Measurements from ENCODE around the gene TPM4. TPM values are rescaled to one million over a fixed set of nuclear protein-coding genes. Genes with fewer than 3 reads are reported as not detected.

The TPM4 gene
- total RNA-seq (2013) = 212 TPM
- 100 to 1,000 TPM; 144 to 170 (median 146) TPM for polyA plus RNA-seq
- 127 and 129 TPM in 2 replicates for polyA minus RNA-seq
- 203 to 528 (median 323) reads per million in 11 experiments for total RNA-seq

- Mint-ChIP-seq H3K4me3 (peak within 1 kb of the TSS; percentile 88 to 92), H3K27me3 (ENCODE audit: low read depth in 3 of 3) (peaks cover 0 to 3% (median 0%) of the 10 kb centered on the region in 3 donors), H3K9me3 (no peaks in the 10 kb centered on the region), H3K4me1 (peaks cover 53% of the 10 kb centered on the region), H3K27ac (peak within 1 kb of the TSS; percentile 96 to 100 (median 99)), H3K36me3 (peaks cover 10 to 24% of the 10 kb centered on the region in 2 donors)
- 0% methylated on average over 71 of the region's 101 CpGs for WGBS (ENCODE audit: insufficient coverage)
- Histone ChIP-seq H3K9ac (ENCODE audit: insufficient read depth, low read length, poor library complexity, severe bottlenecking) (peak within 1 kb of the TSS; percentile 96), H3K4me3 (replicated peaks in 1 of 3; ENCODE audit: low read depth in 2 of 3, low read length in 3 of 3) (peak within 1 kb of the TSS; percentile 84 to 97 (median 92)), H3K27me3 (ENCODE audit: control insufficient read depth in 2 of 2, insufficient read depth in 2 of 2, low read length in 2 of 2) (no peaks in the 10 kb centered on the region), H3K79me2 (ENCODE audit: insufficient read depth, low read length) (peaks cover 50% of the 10 kb centered on the region), H3K4me1 (ENCODE audit: control insufficient read depth in 1 of 2, insufficient read depth in 2 of 2, low read length in 2 of 2) (peaks cover 42 to 47% of the 10 kb centered on the region in 2 donors), H3K4me2 (replicated peaks; ENCODE audit: extremely low read depth, low read length, poor library complexity, severe bottlenecking) (peak within 1 kb of the TSS; percentile 83), H3K36me3 (replicated peaks in 1 of 2; ENCODE audit: control insufficient read depth in 1 of 2, insufficient read depth in 2 of 2, low read length in 2 of 2) (peaks cover 3 to 7% of the 10 kb centered on the region in 2 donors), H4K20me1 (ENCODE audit: insufficient read depth, low read length) (peaks cover 24% of the 10 kb centered on the region), H3K9me3 (replicated peaks in 1 of 2; ENCODE audit: control insufficient read depth in 1 of 2, insufficient read depth in 1 of 2, low read length in 2 of 2) (no peaks in the 10 kb centered on the region), H2AFZ (ENCODE audit: insufficient read depth, low read depth, low read length, poor library complexity, severe bottlenecking) (peak within 1 kb of the TSS; percentile 82), H3K27ac (ENCODE audit: low read depth in 1 of 2, low read length in 2 of 2) (peak within 1 kb of the TSS; percentile 90 to 99)
- intact Hi-C loops (cut with micrococcal nuclease) = loop anchor here (5.0 kb wide), 1 partner anchor 36 kb away; the partner anchor contains the start of gene RAB8A (in 2 of the 2)
- DNase-seq = peak; percentile 80 to 90 (median 86)
- TF ChIP-seq, protein P1, sequence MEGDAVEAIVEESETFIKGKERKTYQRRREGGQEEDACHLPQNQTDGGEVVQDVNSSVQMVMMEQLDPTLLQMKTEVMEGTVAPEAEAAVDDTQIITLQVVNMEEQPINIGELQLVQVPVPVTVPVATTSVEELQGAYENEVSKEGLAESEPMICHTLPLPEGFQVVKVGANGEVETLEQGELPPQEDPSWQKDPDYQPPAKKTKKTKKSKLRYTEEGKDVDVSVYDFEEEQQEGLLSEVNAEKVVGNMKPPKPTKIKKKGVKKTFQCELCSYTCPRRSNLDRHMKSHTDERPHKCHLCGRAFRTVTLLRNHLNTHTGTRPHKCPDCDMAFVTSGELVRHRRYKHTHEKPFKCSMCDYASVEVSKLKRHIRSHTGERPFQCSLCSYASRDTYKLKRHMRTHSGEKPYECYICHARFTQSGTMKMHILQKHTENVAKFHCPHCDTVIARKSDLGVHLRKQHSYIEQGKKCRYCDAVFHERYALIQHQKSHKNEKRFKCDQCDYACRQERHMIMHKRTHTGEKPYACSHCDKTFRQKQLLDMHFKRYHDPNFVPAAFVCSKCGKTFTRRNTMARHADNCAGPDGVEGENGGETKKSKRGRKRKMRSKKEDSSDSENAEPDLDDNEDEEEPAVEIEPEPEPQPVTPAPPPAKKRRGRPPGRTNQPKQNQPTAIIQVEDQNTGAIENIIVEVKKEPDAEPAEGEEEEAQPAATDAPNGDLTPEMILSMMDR (IDR thresholded peaks at IDR 0.05) = no peak
These were observed at the start of gene TPM4 for GRCh38 chr19:16076154-16076957. Gene TPM4 (plus strand): TSS chr19:16076495. CDS start chr19:16076566, 71 bp downstream.

- peak overlapping the region; percentile 24 for H2AFZ ChIP-seq (ENCODE audit: insufficient read depth, low read depth, low read length, poor library complexity, severe bottlenecking)
- H3K36me3 ChIP-seq (replicated peaks in 1 of 2; ENCODE audit: control insufficient read depth in 1 of 2, insufficient read depth in 2 of 2, low read length in 2 of 2) = no peaks in the 10 kb centered on the region
- no peaks in the 10 kb centered on the region for H4K20me1 ChIP-seq (ENCODE audit: insufficient read depth, low read length)
- H3K9me3 ChIP-seq (replicated peaks in 1 of 2; ENCODE audit: control insufficient read depth in 1 of 2, insufficient read depth in 1 of 2, low read length in 2 of 2) = peaks cover 0 to 2% of the 10 kb centered on the region in 2 donors
- H3K4me3 ChIP-seq (replicated peaks in 1 of 3; ENCODE audit: low read depth in 2 of 3, low read length in 3 of 3) = no peak overlapping the region
- Mint-ChIP-seq H3K27me3 (ENCODE audit: low read depth in 3 of 3) (peaks cover 0 to 1% (median 0%) of the 10 kb centered on the region in 3 donors), H3K36me3 (no peaks in the 10 kb centered on the region), H3K27ac (no peak overlapping the region), H3K9me3 (peaks cover 0 to 8% (median 3%) of the 10 kb centered on the region in 7 donors), H3K4me1 (peaks cover 12% of the 10 kb centered on the region), H3K4me3 (no peak overlapping the region)
- no peaks in the 10 kb centered on the region for H3K27me3 ChIP-seq (ENCODE audit: control insufficient read depth in 2 of 2, insufficient read depth in 2 of 2, low read length in 2 of 2)
- no peak overlapping the region for H3K4me2 ChIP-seq (replicated peaks; ENCODE audit: extremely low read depth, low read length, poor library complexity, severe bottlenecking)
- WGBS (ENCODE audit: insufficient coverage) = 94% methylated on average over 3 of the region's 7 CpGs
- no peaks in the 10 kb centered on the region for H3K79me2 ChIP-seq (ENCODE audit: insufficient read depth, low read length)
- H3K4me1 ChIP-seq (ENCODE audit: control insufficient read depth in 1 of 2, insufficient read depth in 2 of 2, low read length in 2 of 2) = peaks cover 12 to 13% of the 10 kb centered on the region in 2 donors
- no peak overlapping the region for H3K27ac ChIP-seq (ENCODE audit: low read depth in 1 of 2, low read length in 2 of 2)
- no peak overlapping the region for H3K9ac ChIP-seq (ENCODE audit: insufficient read depth, low read length, poor library complexity, severe bottlenecking)
- intact Hi-C loops (cut with micrococcal nuclease) = no loop called here
- no peak for DNase-seq
- TF ChIP-seq, protein P1 (IDR thresholded peaks at IDR 0.05) = no peak
These were observed 49.5 kb upstream of the TPM4 start for GRCh38 chr19:16026756-16027155.

All from CD14-positive monocyte (primary cell).